Esophagus muscularis mucosa (tissue), 4 donors: ENCODE measurements around the gene TLE3. TPM values are rescaled to one million over a fixed set of nuclear protein-coding genes. Genes with fewer than 3 reads are reported as not detected.

Experiments used
- DNase-seq: peaks from one replicate; pipeline ENCODE4 v3.0.0-alpha.2; 2017; ENCODE audit errors: extremely low spot score
- H3K27ac ChIP-seq, 4 donors: fragments of 200-600 bp; sonication (generic); replicated peaks in 1 of 4; 1 replicate in 3 of 4; 2 replicates in 1 of 4; pipeline ENCODE4 v1.5.1; 2016 to 2019; ENCODE audit warnings: mild to moderate bottlenecking in 1 of 4
- H3K27me3 ChIP-seq, 4 donors: fragments of 200-600 bp; sonication (generic); one replicate each; pipeline versions ENCODE4 v1.5.1 to v1.6.0; 2016 to 2019
- H3K36me3 ChIP-seq, 4 donors: fragments of 200-600 bp; sonication (generic); one replicate each; pipeline ENCODE4 v1.5.1; 2016 to 2019
- H3K4me1 ChIP-seq, 4 donors: fragments of 200-600 bp; sonication (generic); one replicate each; pipeline ENCODE4 v1.5.1; 2016 to 2019
- H3K4me3 ChIP-seq, 4 donors: fragments of 200-600 bp; sonication (generic); 1 replicate in 2 of 4; 2 replicates in 2 of 4; pipeline ENCODE4 v1.5.1; 2016 to 2019; ENCODE audit warnings: mild to moderate bottlenecking in 4 of 4, moderate library complexity in 1 of 4
- H3K9me3 ChIP-seq, 4 donors: fragments of 200-600 bp; sonication (generic); 1 replicate in 3 of 4; 2 replicates in 1 of 4; pipeline ENCODE4 v1.5.1; 2016 to 2019
- CTCF ChIP-seq, 3 experiments: fragments of 200-600 bp in 2 of 3; fragments of 450-650 bp in 1 of 3; sonication (generic) in 2 of 3; IDR thresholded peaks; one replicate each; pipeline ENCODE4 v1.5.1; 2017 to 2019; ENCODE audit warnings: antibody characterized with exemption in 3 of 3, mild to moderate bottlenecking in 2 of 3, moderate library complexity in 1 of 3
- EP300 ChIP-seq: sonication (generic); formaldehyde crosslinking; IDR thresholded peaks from one replicate; pipeline ENCODE4 v1.6.1; 2017; ENCODE audit warnings: antibody characterized with exemption
- POLR2A ChIP-seq: fragments of 450-650 bp; IDR thresholded peaks from one replicate; pipeline ENCODE4 v1.6.1; 2017; ENCODE audit warnings: antibody characterized with exemption, moderate library complexity, mild to moderate bottlenecking, low read depth
- POLR2AphosphoS5 ChIP-seq, 2 donors: sonication (generic); formaldehyde crosslinking; IDR thresholded peaks; one replicate each; pipeline ENCODE4 v1.6.1; 2017; ENCODE audit warnings: antibody characterized with exemption in 2 of 2
- WGBS: methylation state at CpG from one replicate; pipeline ENCODE4 v1.1.5; 2018; 5-methylcytosine and 5-hydroxymethylcytosine counted together
- intact Hi-C: fragments of 100-400 bp; cut with DNase I; formaldehyde crosslinking; loops from one replicate; pipeline ENCODE4 v1.15.1; 2023
- total RNA-seq, 4 donors: library from RNA; depleted of rRNA; stranded (reverse); fragments of >200 nt; gene quantifications; one replicate each; pipeline versions ENCODE4 v1.1.0 to v1.2.1, GENCODE V29; 2016

Gene TLE3
- total RNA-seq, 4 donors from 2014 or later: 35.7 to 81.3 (median 59.2) TPM

GRCh38 chr15:70057931-70058641, 39.6 kb downstream of the TLE3 start:
- Histone ChIP-seq H3K36me3 (peaks cover 69 to 87% (median 79%) of the 10 kb centered on the region in 4 donors), H3K27ac (no peak overlapping the region), H3K27me3 (no peaks in the 10 kb centered on the region), H3K4me1 (peaks cover 16 to 20% (median 20%) of the 10 kb centered on the region in 4 donors), H3K9me3 (no peaks in the 10 kb centered on the region), H3K4me3 (no peak overlapping the region)
- DNase-seq: no peak
- intact Hi-C loops: no loop called here
- TF ChIP-seq POLR2AphosphoS5 (IDR thresholded peaks at IDR 0.05) (no peak), CTCF (IDR thresholded peaks at IDR 0.05) (no peak), POLR2A (no peak), EP300 (no peak)
- 94% methylated on average over 17 of the region's 21 CpGs for WGBS

GRCh38 chr15:70056091-70056680, 41.5 kb downstream of the TLE3 start:
- Histone ChIP-seq H3K27me3 (no peaks in the 10 kb centered on the region), H3K27ac (no peak overlapping the region), H3K36me3 (peaks cover 86 to 100% (median 97%) of the 10 kb centered on the region in 4 donors), H3K4me3 (no peak overlapping the region), H3K4me1 (peaks cover 0 to 3% (median under 1%) of the 10 kb centered on the region in 4 donors), H3K9me3 (no peaks in the 10 kb centered on the region)
- DNase-seq: no peak
- 99% methylated on average over 8 of the region's 9 CpGs for WGBS
- TF ChIP-seq POLR2AphosphoS5 (IDR thresholded peaks at IDR 0.05) (no peak), POLR2A (no peak), CTCF (IDR thresholded peaks at IDR 0.05) (no peak), EP300 (no peak)
- intact Hi-C loops: no loop called here

- H3K4me1 ChIP-seq: peaks cover 0 to 2% (median 0%) of the 10 kb centered on the region in 4 donors
- intact Hi-C loops: no loop called here
- WGBS: 72% methylated on average over 4 of the region's 9 CpGs
- H3K9me3 ChIP-seq: no peaks in the 10 kb centered on the region
- no peak overlapping the region for H3K27ac ChIP-seq
- no peak overlapping the region for H3K4me3 ChIP-seq
- no peak for TF ChIP-seq POLR2A
- TF ChIP-seq EP300: no peak
- no peak for TF ChIP-seq POLR2AphosphoS5 (IDR thresholded peaks at IDR 0.05)
- no peak for TF ChIP-seq CTCF (IDR thresholded peaks at IDR 0.05)
- peaks cover 92 to 100% (median 100%) of the 10 kb centered on the region in 4 donors for H3K36me3 ChIP-seq
- no peaks in the 10 kb centered on the region for H3K27me3 ChIP-seq
- no peak for DNase-seq
Measured at GRCh38 chr15:70055601-70056051, 42.1 kb downstream of the TLE3 start.

GRCh38 chr15:70054884-70055387, 42.8 kb downstream of the TLE3 start:
- Histone ChIP-seq H3K36me3 (peaks cover 88 to 100% (median 100%) of the 10 kb centered on the region in 4 donors), H3K4me3 (no peak overlapping the region), H3K9me3 (no peaks in the 10 kb centered on the region), H3K27me3 (no peaks in the 10 kb centered on the region), H3K4me1 (peaks cover 0 to 8% (median 3%) of the 10 kb centered on the region in 4 donors), H3K27ac (no peak overlapping the region)
- DNase-seq: no peak
- no peak for TF ChIP-seq CTCF (IDR thresholded peaks at IDR 0.05)
- no peak for TF ChIP-seq POLR2AphosphoS5 (IDR thresholded peaks at IDR 0.05)
- TF ChIP-seq EP300: no peak
- TF ChIP-seq POLR2A: no peak
- intact Hi-C loops: no loop called here
- WGBS: 95% methylated on average over 10 of the region's 18 CpGs
